Right forelimb (tissue), 1 donor: ENCODE data around the gene KBTBD12.
"Not testable (repeated sequence)": the region's sequence is repeated elsewhere in the genome, so short reads cannot be mapped to it uniquely, and the experiment has no call there.

ENCODE experiments used
- DNase-seq: peaks from one replicate; pipeline ENCODE4 v3.0.0-alpha.2; 2018

The KBTBD12 gene

GRCh38 chr3:127903611-127904375, 11.2 kb upstream of the KBTBD12 start:
- DNase-seq = no peak

- DNase-seq = no peak
Observed at GRCh38 chr3:127905556-127905955, 9.5 kb upstream of the KBTBD12 start.

GRCh38 chr3:127906653-127907052, 8.4 kb upstream of the KBTBD12 start:
- not testable (repeated sequence) for DNase-seq

GRCh38 chr3:127908202-127908601, 6.8 kb upstream of the KBTBD12 start:
- no peak for DNase-seq

- no peak for DNase-seq
Observed at GRCh38 chr3:127908951-127909350, 6.1 kb upstream of the KBTBD12 start.

GRCh38 chr3:127909646-127910045, 5.4 kb upstream of the KBTBD12 start:
- DNase-seq = no peak

- DNase-seq = peak; percentile 73
Observed at GRCh38 chr3:127911421-127911931, 3.6 kb upstream of the KBTBD12 start.

GRCh38 chr3:127913841-127914240, 1.2 kb upstream of the KBTBD12 start:
- not testable (repeated sequence) for DNase-seq

- no peak for DNase-seq
Observed at GRCh38 chr3:127914584-127914983, 448 bp upstream of the KBTBD12 start.

GRCh38 chr3:127915937-127916493, 983 bp downstream of the KBTBD12 start:
- no peak for DNase-seq

GRCh38 chr3:127920738-127921137, 5.7 kb downstream of the KBTBD12 start:
- DNase-seq = no peak

- DNase-seq = no peak
Observed at GRCh38 chr3:127923611-127924010, 8.6 kb downstream of the KBTBD12 start.

- DNase-seq = no peak
Observed at GRCh38 chr3:127925384-127925783, 10.4 kb downstream of the KBTBD12 start.

- DNase-seq = no peak
Observed at GRCh38 chr3:127927829-127928604, 13.0 kb downstream of the KBTBD12 start.

GRCh38 chr3:127929818-127930413, 14.9 kb downstream of the KBTBD12 start:
- no peak for DNase-seq

- DNase-seq = no peak
Observed at GRCh38 chr3:127933396-127933795, 18.4 kb downstream of the KBTBD12 start.

GRCh38 chr3:127938800-127939199, 23.8 kb downstream of the KBTBD12 start:
- DNase-seq = no peak

GRCh38 chr3:127940116-127940515, 25.1 kb downstream of the KBTBD12 start:
- DNase-seq = no peak

- DNase-seq = no peak
Observed at GRCh38 chr3:127942613-127943012, 27.6 kb downstream of the KBTBD12 start.

GRCh38 chr3:127948211-127948610, 33.2 kb downstream of the KBTBD12 start:
- no peak for DNase-seq

- no peak for DNase-seq
Observed at GRCh38 chr3:127949446-127950055, 34.5 kb downstream of the KBTBD12 start.

GRCh38 chr3:127951276-127951675, 36.2 kb downstream of the KBTBD12 start:
- DNase-seq = no peak
